HEK293T (cell line): ENCODE measurements around the gene RGS3.

Source experiments
- ARNT ChIP-seq: fragments of 450-650 bp; IDR thresholded peaks from 2 replicates; pipeline ENCODE4 v1.6.1; 2017; ENCODE audit warnings: mild to moderate bottlenecking
- BHLHE40 ChIP-seq: fragments of 450-650 bp; IDR thresholded peaks from 2 replicates; pipeline ENCODE4 v1.6.1; 2016; ENCODE audit warnings: mild to moderate bottlenecking, moderate library complexity, borderline replicate concordance
- ELF4 ChIP-seq: fragments of 450-650 bp; IDR thresholded peaks from 2 replicates; pipeline ENCODE4 v1.6.1; 2017; ENCODE audit warnings: antibody characterized with exemption
- FOXK2 ChIP-seq: fragments of 450-650 bp; IDR thresholded peaks from 2 replicates; pipeline ENCODE4 v1.6.1; 2016; ENCODE audit warnings: mild to moderate bottlenecking
- FOXM1 ChIP-seq: fragments of 450-650 bp; IDR thresholded peaks from 2 replicates; pipeline ENCODE4 v1.6.1; 2017; ENCODE audit warnings: mild to moderate bottlenecking, borderline replicate concordance
- L3MBTL2 ChIP-seq: fragments of 450-650 bp; conservative IDR thresholded peaks from 2 replicates; pipeline ENCODE4 v1.6.1; 2016; ENCODE audit warnings: mild to moderate bottlenecking
- LEF1 ChIP-seq: fragments of 450-650 bp; IDR thresholded peaks from 2 replicates; pipeline ENCODE4 v1.6.1; 2017; ENCODE audit warnings: mild to moderate bottlenecking, borderline replicate concordance
- PKNOX1 ChIP-seq: fragments of 450-650 bp; IDR thresholded peaks from 2 replicates; pipeline ENCODE4 v1.6.1; 2016
- SP1 ChIP-seq: fragments of 450-650 bp; IDR thresholded peaks from 2 replicates; pipeline ENCODE4 v1.6.1; 2017
- SUZ12 ChIP-seq: fragments of 450-650 bp; IDR thresholded peaks from 2 replicates; pipeline ENCODE4 v1.6.1; 2016; ENCODE audit warnings: mild to moderate bottlenecking
- TARDBP ChIP-seq: fragments of 450-650 bp; IDR thresholded peaks from 2 replicates; pipeline ENCODE4 v1.6.1; 2016

GRCh38 chr9:113431191-113431590, 32.3 kb upstream of the RGS3 start:
- TF ChIP-seq SP1: no peak
- no peak for TF ChIP-seq SUZ12
- no peak for TF ChIP-seq L3MBTL2
- TF ChIP-seq ELF4: no peak
- TF ChIP-seq BHLHE40: no peak
- TF ChIP-seq FOXM1: no peak
- no peak for TF ChIP-seq PKNOX1
- no peak for TF ChIP-seq LEF1
- no peak for TF ChIP-seq TARDBP
- TF ChIP-seq ARNT: no peak
- no peak for TF ChIP-seq FOXK2
